ENCODE measurements around the gene C6.
"Not testable (repeated sequence)": the region's sequence is repeated elsewhere in the genome, so short reads cannot be mapped to it uniquely, and the experiment has no call there.

C6 gene

GRCh38 chr5:41213340-41213739, at the start of gene C6:
Gene C6, minus strand, starts transcription at chr5:41213532. Its CDS starts 10,302 bp downstream, at chr5:41203230.
- no peak for DNase-seq (ENCODE audit: low read depth in 2 of 2)

GRCh38 chr5:41256400-41256799, 43.1 kb upstream of the C6 start:
- no peak for DNase-seq (ENCODE audit: low read depth in 2 of 2)

GRCh38 chr5:41253109-41253508, 39.8 kb upstream of the C6 start:
- DNase-seq (ENCODE audit: low read depth in 2 of 2) = no peak

GRCh38 chr5:41252036-41252435, 38.7 kb upstream of the C6 start:
- no peak for DNase-seq (ENCODE audit: low read depth in 2 of 2)

- DNase-seq (ENCODE audit: low read depth in 2 of 2) = no peak
Observed at GRCh38 chr5:41250351-41250987, 37.1 kb upstream of the C6 start.

GRCh38 chr5:41247135-41247534, 33.8 kb upstream of the C6 start:
- DNase-seq (ENCODE audit: low read depth in 2 of 2) = no peak

- no peak for DNase-seq (ENCODE audit: low read depth in 2 of 2)
Observed at GRCh38 chr5:41246376-41246775, 33.0 kb upstream of the C6 start.

- no peak for DNase-seq (ENCODE audit: low read depth in 2 of 2)
Observed at GRCh38 chr5:41243558-41243957, 30.2 kb upstream of the C6 start.

- DNase-seq (ENCODE audit: low read depth in 2 of 2) = no peak
Observed at GRCh38 chr5:41240985-41241384, 27.7 kb upstream of the C6 start.

GRCh38 chr5:41240390-41240789, 27.1 kb upstream of the C6 start:
- no peak for DNase-seq (ENCODE audit: low read depth in 2 of 2)

- DNase-seq (ENCODE audit: low read depth in 2 of 2) = no peak
Observed at GRCh38 chr5:41234475-41234874, 21.1 kb upstream of the C6 start.

- DNase-seq (ENCODE audit: low read depth in 2 of 2) = no peak
Observed at GRCh38 chr5:41232797-41233196, 19.5 kb upstream of the C6 start.

GRCh38 chr5:41230276-41230675, 16.9 kb upstream of the C6 start:
- not testable (repeated sequence) for DNase-seq (ENCODE audit: low read depth in 2 of 2)

GRCh38 chr5:41223962-41224361, 10.6 kb upstream of the C6 start:
- DNase-seq (ENCODE audit: low read depth in 2 of 2) = no peak

GRCh38 chr5:41219658-41220269, 6.4 kb upstream of the C6 start:
- no peak for DNase-seq (ENCODE audit: low read depth in 2 of 2)

GRCh38 chr5:41218929-41219657, 5.8 kb upstream of the C6 start:
- DNase-seq (ENCODE audit: low read depth in 2 of 2) = no peak

- no peak for DNase-seq (ENCODE audit: low read depth in 2 of 2)
Observed at GRCh38 chr5:41214182-41214581, 850 bp upstream of the C6 start.

GRCh38 chr5:41212935-41213334, 397 bp downstream of the C6 start:
- no peak for DNase-seq (ENCODE audit: low read depth in 2 of 2)

GRCh38 chr5:41211417-41211816, 1.9 kb downstream of the C6 start:
- DNase-seq (ENCODE audit: low read depth in 2 of 2) = no peak

GRCh38 chr5:41205475-41205874, 7.9 kb downstream of the C6 start:
- not testable (repeated sequence) for DNase-seq (ENCODE audit: low read depth in 2 of 2)

- no peak for DNase-seq (ENCODE audit: low read depth in 2 of 2)
Observed at GRCh38 chr5:41203033-41203432, 10.3 kb downstream of the C6 start.

GRCh38 chr5:41201082-41201772, 12.1 kb downstream of the C6 start:
- no peak for DNase-seq (ENCODE audit: low read depth in 2 of 2)

GRCh38 chr5:41200506-41200905, 12.8 kb downstream of the C6 start:
- DNase-seq (ENCODE audit: low read depth in 2 of 2) = no peak

Data from stimulated activated CD8-positive, alpha-beta memory T cell treated with anti-CD3 and anti-CD28 coated beads, Interleukin-2, amount 100 ng/mL, for 1 hour (primary cell).